Peyer's patch (tissue), 4 donors: ENCODE data around the gene BCR.

Source experiments
- POLR2A ChIP-seq, 2 donors: fragments of 450-650 bp; IDR thresholded peaks; one replicate each; pipeline ENCODE4 v1.5.1; 2017; ENCODE audit warnings: antibody characterized with exemption in 2 of 2, mild to moderate bottlenecking in 2 of 2, moderate library complexity in 2 of 2
- TF ChIP-seq, protein P1 (sequence below), 6 experiments: fragments of 450-650 bp in 4 of 6; fragments of 200-600 bp in 2 of 6; sonication (generic) in 1 of 6; IDR thresholded peaks; one replicate each; pipeline ENCODE4 v1.5.1; 2017 to 2019; ENCODE audit warnings: antibody characterized with exemption in 6 of 6, mild to moderate bottlenecking in 3 of 6, moderate library complexity in 1 of 6

DNA sequence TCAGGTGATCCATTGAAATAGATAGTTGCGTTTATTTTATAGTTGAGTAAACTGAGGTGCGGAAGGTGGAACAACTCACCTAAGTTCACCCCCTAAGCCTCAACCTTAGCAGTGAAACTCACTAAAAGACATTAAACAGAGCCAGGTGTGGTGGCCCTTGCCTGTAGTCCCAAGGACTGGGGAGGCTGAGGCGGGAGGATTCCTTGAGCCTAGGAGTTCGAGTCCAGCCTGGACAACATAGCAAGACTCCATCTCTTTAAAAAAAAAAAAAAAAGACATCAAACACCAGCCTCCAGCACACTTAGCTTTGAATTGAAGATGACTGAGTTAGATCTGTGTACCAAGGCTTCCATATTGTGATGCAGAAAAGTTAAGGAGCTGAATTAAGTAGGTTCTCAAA is 35.9 kb upstream of the BCR start:
- TF ChIP-seq, protein P1, sequence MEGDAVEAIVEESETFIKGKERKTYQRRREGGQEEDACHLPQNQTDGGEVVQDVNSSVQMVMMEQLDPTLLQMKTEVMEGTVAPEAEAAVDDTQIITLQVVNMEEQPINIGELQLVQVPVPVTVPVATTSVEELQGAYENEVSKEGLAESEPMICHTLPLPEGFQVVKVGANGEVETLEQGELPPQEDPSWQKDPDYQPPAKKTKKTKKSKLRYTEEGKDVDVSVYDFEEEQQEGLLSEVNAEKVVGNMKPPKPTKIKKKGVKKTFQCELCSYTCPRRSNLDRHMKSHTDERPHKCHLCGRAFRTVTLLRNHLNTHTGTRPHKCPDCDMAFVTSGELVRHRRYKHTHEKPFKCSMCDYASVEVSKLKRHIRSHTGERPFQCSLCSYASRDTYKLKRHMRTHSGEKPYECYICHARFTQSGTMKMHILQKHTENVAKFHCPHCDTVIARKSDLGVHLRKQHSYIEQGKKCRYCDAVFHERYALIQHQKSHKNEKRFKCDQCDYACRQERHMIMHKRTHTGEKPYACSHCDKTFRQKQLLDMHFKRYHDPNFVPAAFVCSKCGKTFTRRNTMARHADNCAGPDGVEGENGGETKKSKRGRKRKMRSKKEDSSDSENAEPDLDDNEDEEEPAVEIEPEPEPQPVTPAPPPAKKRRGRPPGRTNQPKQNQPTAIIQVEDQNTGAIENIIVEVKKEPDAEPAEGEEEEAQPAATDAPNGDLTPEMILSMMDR (IDR thresholded peaks at IDR 0.05), result no peak
- no peak for TF ChIP-seq POLR2A (IDR thresholded peaks at IDR 0.05)
